Activated CD4-positive, alpha-beta T cell treated with anti-CD3 and anti-CD28 coated beads, Interleukin-2, amount 50 U/mL, for 1 hour (primary cell): Measurements from ENCODE around the gene ARHGAP44.
"Not testable (repeated sequence)": the region's sequence is repeated elsewhere in the genome, so short reads cannot be mapped to it uniquely, and the experiment has no call there.

Experiments used
- DNase-seq: peaks from one replicate; pipeline ENCODE4 v3.0.0-alpha.2; 2020

Gene ARHGAP44

GRCh38 chr17:12821376-12821940, 32.2 kb downstream of the ARHGAP44 start:
- DNase-seq = no peak

GRCh38 chr17:12826431-12826830, 37.1 kb downstream of the ARHGAP44 start:
- DNase-seq = no peak

DNA sequence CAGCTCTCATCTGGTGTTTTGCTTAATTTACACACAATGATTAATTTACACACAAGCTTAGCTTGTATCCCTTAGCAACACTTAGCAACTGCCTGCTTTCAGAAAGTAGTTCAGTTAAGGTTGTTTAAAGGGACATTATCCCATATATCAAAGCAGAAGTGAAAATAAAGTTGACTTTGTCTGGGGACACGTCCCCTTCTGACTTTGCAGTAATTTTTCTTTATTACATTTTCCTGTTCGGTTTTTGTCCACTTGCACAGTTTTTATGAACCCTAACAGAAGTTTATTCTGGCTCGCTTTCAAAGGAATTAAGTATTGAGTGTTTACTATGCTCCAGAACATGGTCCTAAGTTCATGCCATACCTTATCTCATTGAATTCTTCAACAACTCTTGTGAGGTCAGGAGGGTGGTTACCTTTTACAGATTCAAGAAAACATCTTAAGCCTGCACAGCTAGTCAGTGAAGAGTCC, 41.5 kb downstream of the ARHGAP44 start:
- no peak for DNase-seq

GRCh38 chr17:12831839-12832238, 42.5 kb downstream of the ARHGAP44 start:
- DNase-seq = no peak

DNA sequence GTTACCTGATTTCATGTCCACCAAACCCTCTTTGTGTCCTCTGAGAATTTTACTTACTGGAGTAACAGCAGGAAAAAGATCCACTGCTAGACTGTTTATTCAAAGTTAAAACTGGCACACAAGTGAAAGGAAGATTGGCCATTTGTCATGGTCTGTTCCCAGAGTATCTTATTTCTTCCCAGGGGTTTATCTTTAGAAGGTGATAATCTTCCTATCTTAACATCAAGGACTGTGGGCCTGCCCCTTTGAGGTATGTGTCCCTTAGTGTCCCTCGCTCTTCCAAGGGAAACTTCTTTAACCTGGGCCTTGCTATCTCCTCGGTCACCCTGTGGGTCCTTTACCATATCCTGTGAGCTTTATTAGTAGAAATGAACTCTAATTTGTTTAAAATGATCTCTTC, 49.7 kb downstream of the ARHGAP44 start:
- DNase-seq = no peak

- no peak for DNase-seq
These were observed 53.6 kb downstream of the ARHGAP44 start for GRCh38 chr17:12842936-12843335.

- no peak for DNase-seq
These were observed 61.7 kb downstream of the ARHGAP44 start for GRCh38 chr17:12850996-12851395.

DNA sequence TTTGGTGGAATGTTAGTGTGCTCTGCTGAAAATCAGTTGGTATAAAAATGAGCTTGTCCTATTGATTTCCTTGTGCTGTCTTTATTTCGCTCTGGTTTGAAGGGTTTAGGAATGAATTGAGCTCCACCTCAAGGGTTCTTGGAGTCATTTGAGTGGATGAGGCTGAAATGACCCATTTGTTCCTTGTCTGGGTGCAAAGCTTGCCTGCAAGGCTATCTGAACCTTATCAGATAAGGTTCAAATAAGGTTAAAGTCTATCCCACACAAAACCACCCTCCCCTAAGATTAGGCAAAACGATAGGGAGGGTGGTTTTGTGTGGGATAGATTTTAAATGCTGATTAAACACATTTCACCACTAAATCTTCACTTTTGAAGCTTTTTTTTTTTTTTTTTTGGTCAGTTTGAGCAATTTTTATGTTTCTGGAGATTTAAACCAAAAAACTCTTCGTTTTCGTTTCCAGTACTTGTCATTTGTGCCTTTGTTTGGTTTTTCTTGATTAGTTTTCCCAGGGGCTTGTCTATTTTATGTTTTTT, 62.7 kb downstream of the ARHGAP44 start:
- DNase-seq = no peak

GRCh38 chr17:12853921-12854320, 64.6 kb downstream of the ARHGAP44 start:
- no peak for DNase-seq

DNA sequence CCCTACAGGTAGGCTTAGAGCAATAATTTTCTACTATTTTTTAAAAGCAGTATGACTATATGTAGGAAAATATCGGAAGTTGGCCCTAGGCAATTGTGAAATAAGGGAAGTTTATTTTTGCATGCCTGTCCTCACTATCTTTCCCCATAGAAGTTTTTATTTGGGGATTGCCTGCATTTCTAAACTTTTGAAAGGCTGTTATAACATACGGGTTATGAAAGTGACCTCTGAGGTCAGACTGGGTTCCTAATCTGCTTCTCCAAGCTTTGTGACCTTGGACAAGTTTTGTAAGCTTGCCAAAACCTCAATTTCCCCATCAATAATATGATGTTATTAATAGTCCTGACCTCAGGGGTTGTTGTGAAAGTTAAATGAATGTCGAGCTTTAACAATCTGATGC, 67.1 kb downstream of the ARHGAP44 start:
- no peak for DNase-seq

DNA sequence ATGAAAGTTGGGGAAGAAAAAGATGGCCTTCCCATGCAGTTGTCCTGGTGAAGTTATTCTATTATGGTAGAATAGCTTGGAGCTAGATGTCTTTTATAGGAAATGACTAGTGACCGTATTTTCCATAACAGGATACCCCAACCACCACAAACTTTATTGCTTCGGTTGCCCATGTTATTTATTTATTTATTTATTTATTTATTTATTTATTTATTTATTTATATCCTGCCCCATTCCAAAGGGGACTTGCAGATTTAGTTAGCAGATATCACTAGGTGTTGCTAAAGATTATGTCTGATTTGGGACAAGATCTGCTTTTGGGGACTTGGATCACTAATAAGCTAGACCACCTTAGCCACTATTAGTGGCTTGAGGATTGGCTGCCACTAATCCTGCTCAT, 68.3 kb downstream of the ARHGAP44 start:
- DNase-seq = no peak

DNA sequence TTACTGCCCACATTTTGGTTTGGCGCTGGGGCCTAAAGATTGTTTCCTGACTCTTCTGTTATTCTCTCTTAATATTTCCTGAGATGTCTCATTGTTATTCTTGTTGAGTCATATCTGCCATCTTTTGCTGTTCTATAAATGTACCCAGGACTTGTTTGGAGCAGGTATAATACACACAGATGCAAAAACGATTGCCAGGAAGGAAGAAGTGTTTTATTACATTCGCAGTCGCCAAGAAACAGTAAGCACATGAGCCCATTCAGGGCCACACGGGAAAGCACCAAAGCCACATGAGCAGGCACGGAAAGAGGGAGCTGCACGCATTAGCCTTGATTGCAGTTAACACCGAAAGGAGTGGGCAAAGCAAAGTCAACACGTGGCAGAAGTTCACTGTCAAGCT, 70.2 kb downstream of the ARHGAP44 start:
- DNase-seq = no peak

- no peak for DNase-seq
These were observed 76.5 kb downstream of the ARHGAP44 start for GRCh38 chr17:12865769-12866168.

DNA sequence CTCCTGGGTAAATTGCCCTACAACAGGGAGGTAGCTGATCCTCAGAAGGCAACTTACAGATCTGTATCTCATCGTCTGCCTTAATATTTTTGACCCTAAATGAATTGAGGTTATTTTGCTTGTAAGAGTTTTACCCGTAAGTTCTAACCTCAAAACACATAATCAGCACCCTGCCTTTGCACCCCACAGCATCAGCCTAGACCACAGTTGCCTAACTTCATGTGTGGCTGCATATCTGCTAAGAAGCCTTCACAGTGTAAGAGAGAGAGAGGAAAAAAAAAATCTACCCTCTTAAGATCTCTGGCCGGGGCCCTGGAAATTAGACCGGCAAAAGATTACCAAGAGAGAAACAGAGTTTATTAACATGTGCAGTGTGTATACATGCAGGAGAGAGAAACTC, 76.9 kb downstream of the ARHGAP44 start:
- DNase-seq = no peak

DNA sequence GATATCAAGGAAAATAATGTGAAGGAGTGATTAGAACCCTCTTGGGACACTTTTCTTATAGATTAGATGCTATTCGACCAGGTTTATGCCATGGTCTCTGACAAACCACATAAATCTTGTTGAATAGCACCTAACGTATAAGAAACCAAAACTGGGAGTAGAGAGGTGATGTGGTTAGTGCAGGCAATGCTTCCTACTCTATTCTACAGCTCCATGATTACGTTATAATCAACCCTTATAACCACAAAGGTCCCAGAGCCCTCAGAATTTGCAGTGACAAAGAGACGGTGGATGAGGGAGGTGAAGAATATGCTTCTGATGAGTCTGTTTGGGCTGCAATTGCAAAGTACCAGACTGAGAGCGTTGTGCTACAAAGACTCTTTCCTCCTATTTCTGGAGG, 78.4 kb downstream of the ARHGAP44 start:
- no peak for DNase-seq

- not testable (repeated sequence) for DNase-seq
These were observed 84.3 kb downstream of the ARHGAP44 start for GRCh38 chr17:12873415-12874125.

DNA sequence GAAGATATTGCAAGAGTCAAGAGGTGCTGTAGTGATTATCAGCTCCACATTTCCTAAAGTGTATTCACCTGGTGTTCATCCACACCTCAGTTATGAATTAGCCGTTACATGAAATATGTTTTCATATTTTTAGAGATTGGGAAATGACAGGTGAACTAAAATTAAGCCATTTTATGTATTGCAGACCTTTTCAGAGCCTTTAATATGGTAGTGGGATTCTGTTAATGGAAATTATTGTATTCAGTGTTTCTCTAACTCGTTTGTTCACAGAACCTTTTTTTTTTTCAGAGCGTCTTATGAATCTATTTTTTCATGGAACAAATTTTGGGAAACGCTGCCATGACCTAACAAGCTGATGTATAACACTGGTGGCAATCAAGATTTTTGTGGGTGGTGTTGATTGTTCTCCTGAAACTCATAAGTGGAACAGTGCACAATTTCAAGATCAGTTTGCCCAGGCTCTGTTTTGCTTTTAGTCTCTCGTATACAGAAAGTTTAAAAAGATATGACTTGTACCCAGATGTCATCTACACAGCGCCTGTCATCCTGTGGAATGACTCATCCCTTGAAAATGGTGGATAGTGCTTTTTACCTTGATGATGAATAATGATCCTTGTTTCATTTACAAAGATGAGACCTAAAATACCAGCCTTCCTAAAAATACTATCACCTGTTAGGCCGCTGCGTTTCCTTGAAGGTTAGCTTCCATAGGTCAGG, 88.8 kb downstream of the ARHGAP44 start:
- DNase-seq = no peak

GRCh38 chr17:12879096-12879495, 89.8 kb downstream of the ARHGAP44 start:
- not testable (repeated sequence) for DNase-seq

DNA sequence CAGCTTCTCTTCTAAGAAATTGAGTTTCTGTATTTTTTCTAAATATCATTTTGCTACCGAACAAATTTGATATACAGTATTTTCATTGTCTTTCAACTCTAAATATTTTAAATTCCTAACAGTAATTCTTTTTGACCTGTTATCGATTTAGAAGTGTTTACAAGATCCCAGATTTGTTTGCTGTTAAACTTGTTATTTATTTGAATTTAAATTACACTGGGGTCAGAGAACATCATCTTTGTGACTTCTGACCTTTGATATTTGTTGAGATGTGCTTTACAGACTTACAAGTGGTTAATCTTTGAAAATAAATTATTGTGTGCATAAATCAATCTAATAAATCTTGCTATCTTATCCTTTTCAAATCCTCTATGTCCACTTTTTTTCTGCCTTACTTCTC, 94.2 kb downstream of the ARHGAP44 start:
- DNase-seq = no peak

- DNase-seq = no peak
These were observed 97.8 kb downstream of the ARHGAP44 start for GRCh38 chr17:12887088-12887487.

DNA sequence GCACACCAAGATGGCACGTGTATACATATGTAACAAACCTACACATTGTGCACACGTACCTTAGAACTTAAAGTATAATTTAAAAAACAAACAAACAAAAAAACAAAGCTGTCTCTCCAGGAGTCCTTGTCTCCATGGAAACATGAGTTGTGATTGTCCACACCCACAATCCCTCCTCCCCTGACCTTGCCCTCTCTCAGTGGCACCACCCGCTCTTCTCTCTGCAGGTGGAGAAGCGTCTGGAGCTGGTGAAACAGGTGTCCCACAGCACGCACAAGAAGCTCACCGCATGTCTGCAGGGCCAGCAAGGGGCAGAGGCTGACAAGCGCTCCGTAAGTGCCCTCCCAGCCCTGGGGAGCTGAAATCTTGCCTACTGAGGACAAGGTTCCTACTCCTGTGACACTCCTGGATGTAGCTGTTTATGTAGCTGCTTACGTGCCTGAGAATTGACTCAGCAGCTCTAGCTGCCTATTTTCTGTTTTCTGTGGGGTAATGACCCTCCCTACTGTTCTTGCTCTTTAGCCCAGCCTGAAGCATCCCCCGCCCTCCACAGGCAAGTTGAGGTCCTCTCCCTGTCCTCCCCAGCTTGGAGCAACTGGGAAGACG, 107.0 kb downstream of the ARHGAP44 start:
- DNase-seq = no peak

- DNase-seq = no peak
These were observed 108.8 kb downstream of the ARHGAP44 start for GRCh38 chr17:12898110-12898509.

- DNase-seq = no peak
These were observed 110.3 kb downstream of the ARHGAP44 start for GRCh38 chr17:12899604-12900003.
